COLO668 (cell line): ENCODE data around the gene ITPR1.

Source experiments
- DNase-seq: peaks from one replicate; lab custom pipeline; 2025; ENCODE audit not compliant: unreplicated experiment; lab: John Stamatoyannopoulos, UW

Gene ITPR1

DNA sequence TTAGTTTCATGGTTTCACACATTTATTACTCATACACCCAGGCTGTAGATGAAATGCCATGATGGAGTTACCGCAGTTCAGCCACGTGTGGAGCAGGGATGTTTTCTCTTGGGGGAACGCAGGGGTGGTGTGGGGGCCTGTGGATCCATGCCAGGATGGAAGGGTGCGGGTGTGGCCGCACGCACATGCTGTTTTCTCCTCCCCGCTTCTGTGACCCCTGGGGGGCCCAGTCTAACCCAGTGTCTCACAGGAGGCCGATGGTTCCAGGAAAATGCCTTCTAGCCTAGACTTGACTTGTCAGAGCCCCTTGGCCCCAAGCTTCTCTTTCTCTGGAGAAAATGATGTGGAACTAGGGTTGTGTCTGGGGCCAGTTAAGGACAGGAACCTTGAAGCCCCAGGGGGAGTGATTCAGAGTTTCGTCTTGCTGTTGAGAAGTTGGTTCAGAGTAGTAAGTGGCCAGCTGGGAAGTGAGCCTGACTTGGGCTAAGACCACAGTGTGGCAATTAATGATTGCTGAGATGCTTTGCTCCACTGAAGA is 245.7 kb downstream of the ITPR1 start:
- no peak for DNase-seq

DNA sequence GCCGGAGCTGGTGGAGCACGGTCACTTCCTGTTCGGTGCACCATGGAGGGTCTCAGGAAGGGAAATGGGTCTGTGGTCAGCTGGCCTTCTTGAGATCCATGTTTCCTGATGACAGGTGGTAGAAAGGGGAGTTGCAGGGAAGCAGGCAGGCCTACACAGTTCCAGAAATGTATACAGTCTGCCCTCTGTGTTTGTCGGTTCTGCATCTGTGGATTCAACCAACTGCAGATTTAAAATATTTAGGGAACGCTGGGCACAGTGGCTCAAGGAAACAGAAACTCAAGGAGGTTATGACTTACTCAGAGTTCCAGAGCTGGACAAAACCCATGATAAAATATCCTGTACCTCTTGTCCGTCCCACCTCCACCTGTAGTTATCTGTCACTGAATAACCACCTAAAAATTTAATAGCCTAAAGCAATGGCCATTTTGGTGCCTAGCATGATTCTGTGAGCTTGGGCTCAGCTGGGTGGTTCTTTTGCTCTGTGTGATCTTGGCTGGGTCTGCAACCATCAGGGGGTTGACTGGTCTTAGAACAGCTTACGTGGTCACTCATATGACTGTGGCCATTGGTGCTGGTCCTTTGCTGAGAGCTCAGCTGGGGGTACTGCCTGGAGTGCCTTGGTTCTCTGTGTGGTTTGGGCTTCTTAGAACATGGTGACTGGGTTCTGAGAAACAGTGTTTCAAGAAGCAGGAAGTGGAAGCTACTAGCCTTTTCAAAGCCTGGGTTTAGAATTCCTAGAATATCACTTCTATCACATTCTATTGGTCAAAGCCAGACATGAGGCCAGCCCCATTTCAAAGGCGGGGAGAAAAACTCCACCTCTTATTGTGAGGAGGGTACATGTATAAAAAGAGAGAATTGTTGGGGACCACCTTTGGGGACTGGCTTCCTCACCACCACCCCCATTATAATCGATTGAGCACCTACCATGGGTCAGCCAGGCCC is 246.4 kb downstream of the ITPR1 start:
- no peak for DNase-seq

DNA sequence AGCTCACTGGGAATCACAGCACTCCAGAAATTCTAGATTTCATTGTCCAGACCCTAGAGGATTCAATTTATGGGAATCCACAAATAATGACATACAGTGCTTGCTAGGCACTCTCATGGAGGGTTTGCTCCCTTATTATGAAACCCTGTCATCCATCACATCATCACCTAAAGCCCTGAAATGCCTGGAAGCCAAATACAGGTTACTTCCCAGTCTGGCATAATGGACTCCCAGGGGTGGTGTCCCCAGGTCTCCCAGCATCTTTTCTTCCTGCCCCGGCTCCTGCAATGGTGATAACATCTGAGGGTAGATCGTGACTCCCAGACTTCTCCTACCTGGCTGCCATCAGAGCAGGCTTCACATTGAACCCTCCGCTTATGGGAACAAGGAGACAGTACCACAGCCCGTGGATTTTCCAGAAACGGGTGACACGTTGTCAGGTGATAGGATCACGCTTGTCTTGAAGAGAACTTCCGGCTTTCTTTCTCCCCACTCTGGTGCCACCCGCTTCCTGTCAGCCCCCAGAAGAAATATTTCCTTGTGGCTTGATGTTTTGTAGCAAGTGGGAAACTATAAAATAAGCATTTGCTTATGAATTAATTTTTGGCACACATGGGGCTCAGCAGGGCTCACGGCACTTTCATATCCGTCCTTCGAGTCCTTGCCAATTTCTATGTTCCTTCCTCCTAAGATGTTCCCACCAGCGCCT is 247.4 kb downstream of the ITPR1 start:
- DNase-seq, result no peak

- DNase-seq, result no peak
These were observed 247.9 kb downstream of the ITPR1 start for GRCh38 chr3:4741106-4741403.

GRCh38 chr3:4741404-4742307 is 248.5 kb downstream of the ITPR1 start:
- no peak for DNase-seq

- no peak for DNase-seq
These were observed 249.2 kb downstream of the ITPR1 start for GRCh38 chr3:4742359-4742758.

GRCh38 chr3:4743371-4743770 is 250.2 kb downstream of the ITPR1 start:
- DNase-seq, result no peak

GRCh38 chr3:4744405-4745234 is 251.5 kb downstream of the ITPR1 start:
- no peak for DNase-seq

- DNase-seq, result no peak
These were observed 252.1 kb downstream of the ITPR1 start for GRCh38 chr3:4745235-4745610.

DNA sequence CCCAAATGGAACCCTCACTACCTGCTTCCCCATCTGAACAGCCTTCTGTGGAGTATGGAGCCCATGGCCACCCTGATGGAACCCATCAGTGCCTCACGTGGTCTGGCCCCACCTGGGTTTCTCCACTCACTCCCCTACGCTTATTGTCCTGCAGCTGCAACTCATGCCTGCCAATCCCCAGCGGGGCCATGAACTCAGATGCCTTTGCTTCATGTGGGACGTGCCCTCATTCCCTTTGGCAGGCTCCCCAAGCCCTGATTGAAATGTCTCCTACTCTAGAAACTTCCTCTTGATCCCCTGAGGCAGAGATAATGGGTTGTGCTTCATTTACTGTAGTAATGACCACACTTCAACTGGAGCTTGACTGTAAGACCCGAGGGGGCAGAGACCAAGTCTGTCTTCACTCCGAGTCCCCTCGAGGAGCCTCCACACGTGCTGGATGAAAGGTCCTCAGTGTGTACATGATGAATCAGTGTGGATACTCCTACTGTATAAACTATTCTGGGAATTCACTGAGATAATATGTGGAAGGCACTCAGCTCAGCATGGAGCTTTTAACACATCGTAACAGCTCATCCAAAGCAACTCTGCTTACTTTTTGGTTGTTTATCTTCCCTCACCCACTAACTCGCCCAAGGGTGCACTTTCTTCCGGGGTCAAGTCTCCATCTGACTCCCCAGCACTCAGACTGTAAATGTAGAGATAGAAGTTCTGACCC is 253.3 kb downstream of the ITPR1 start:
- no peak for DNase-seq

DNA sequence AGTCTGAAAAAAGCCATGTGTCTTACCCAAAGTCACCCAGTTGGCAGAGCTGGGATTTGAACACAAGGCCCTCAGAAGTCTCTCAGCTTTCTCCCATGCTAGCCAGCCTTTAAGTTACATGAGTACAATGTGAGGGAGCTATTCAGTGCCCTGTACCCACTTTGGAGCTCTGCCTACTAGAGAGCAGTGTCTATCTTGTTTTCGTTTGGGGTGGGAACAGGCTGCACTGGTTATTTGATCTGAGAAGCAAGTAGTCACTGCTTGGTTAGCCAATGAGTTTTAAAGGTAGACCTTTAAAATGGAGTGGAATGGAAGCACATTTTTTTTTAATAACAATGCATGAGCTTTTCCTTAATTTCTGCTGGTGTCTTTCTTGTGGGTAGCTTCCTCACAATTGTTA is 255.0 kb downstream of the ITPR1 start:
- no peak for DNase-seq

DNA sequence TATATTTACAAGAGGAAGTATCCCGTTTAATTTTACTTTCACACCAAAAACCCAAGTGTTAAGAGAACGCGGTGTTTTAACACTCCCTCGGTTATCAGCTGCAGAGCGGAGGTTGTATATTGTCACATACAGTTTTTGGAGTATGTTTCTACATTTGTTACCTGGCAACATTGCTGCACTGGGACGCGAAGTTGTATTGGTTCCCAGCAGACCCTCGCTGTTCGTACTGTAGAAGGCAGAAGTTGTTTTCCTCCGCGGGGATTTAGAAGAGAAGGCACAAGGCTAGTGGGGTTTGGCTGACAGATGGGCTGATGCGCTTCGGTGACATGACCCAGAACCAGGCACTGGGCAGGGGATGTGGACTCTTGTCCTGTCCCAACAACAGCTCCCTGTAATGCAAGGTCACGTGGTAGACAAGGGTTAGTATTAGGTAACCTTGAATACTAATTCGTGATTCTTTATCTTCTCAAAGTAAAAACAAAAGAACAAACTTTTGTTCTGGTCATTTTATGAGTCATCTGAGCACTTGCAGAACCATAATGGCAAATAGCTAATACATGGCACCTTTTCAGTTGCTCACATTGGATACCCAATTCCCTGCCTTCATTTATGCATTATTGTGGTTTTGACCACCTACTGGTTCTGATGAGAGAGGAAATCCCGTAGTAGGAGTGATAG is 255.7 kb downstream of the ITPR1 start:
- no peak for DNase-seq

GRCh38 chr3:4749567-4750002 is 256.4 kb downstream of the ITPR1 start:
- no peak for DNase-seq

DNA sequence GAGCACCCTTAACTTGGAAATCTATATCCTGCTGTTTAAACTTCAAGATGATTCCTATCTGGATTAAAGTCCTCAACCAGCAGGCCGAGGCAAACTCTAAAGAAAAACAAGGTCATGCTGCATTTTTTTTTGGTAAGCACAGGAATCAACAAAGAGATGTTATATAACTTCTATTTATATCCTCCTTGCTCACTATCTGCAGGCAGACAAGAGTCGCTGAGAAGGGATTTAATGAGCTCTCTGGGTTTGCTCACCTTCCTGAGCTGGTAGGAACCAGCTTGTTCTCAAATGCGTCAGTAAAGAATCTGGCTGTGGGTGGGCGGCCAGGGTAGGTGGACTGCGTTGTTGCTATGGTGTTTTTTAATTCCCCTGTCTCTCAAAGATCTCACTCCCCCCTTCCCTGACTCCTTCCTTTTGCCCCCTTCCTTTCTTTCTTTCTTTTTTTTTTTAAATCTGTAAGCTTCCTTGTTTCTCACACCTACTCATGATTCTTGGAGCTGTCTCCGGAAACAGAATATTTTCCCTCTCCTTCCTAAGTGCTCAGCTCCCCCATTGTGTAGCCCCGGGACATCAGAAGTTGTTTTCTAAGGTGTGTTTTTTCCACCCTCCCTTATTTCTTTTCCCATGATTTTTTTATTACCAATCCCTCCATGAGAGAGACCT is 257.3 kb downstream of the ITPR1 start:
- no peak for DNase-seq

DNA sequence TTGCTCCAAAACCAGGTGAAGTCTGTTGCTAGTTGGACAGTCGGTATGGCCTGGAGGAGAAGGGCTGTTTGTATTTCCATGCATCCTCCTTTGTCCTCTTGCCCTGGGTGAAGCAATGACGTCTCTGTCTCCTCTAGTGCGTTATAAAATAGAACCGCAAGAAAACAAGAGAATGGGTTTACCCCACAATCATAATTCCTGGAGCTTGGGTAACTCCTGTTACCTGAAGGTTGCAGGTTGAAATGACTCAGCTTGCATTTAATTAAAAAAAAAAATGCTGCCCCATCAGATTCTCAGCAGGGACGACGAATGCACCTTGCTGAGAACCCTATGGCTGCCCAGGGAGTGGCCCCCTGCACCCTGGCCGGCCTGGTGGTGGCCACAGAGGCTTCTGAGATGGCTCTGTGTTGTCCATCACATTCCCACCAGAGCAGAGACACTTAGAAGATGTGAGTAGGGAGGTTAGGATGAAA is 257.9 kb downstream of the ITPR1 start:
- no peak for DNase-seq

DNA sequence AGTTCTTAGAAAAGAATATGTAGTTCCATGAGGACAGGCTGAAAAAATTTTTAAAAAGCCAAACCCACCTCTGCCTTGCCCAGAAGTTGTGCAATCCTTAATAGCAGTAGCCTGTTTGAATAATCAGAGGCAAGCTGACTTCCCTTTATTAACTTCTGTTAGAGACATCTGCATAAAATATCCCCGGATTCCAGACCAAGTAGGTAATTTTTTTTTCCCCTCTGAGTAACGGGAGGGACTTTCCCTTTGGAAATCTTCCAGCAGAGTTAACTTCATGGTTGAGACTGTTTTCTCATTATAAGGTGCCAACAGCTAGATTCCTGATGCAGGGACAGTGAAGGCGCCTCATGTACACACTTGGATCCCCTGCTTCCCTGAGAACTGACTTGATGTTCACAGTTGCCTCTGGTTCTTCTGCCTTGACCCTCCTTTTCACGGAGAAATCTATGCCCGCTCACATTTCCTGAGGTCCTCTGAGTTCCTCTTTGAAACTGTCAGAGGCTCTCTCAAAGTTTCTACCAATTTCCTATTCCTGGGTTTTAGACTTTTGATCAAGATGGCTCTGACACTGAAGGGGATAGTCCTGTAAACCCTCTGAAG is 258.5 kb downstream of the ITPR1 start:
- no peak for DNase-seq

DNA sequence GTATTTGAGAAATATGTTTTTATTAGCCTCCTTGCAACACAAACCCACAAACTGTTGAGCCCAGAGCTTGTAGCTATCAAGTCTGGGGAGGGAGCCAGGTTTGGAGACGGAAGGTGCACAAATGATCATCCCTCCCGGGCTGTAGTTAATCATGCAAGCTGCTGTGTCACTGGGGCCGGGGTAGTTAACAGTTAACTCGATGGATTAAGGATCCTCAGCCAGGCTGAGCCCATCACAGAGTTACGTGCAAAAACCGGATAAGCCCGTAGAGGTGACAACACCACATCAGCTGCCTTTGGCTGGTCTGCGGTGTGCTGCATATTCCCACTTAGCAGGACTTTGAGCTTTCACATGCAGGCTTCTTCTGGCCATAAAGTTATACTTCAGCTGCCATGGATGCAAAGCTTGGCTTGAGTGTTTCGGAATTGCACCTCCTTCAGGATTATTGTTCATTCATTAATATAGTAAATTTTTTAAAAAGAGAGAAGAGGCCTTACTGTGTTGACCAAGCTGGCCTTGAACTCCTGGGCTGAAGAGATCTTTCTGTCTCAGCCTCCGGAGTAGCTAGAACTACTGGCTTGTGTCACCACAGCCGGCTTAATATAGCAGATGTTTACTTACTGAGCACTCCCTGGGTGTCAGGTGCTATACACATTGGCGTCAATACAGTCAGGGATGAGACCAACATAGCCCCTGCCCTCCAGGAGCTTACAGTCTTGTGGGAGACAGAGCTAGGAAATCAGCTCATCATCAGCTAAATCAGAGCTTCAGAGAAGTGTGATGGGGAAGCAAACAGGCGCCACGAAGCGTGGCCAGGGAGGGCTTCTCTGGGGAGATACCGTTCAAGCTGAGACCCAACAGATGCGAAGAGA is 259.3 kb downstream of the ITPR1 start:
- peak; percentile 64 for DNase-seq
